ENCODE results near the gene PLEKHA6. TPM values are rescaled to one million over a fixed set of nuclear protein-coding genes. Genes with fewer than 3 reads are reported as not detected.

The PLEKHA6 gene
- total RNA-seq, 1 experiment from 2014 or later = 2.1 TPM

- Histone ChIP-seq H3K79me1 (ENCODE audit: insufficient read depth, low read depth, low read length, poor library complexity, severe bottlenecking) (no peaks in the 10 kb centered on the region), H3K9me3 (ENCODE audit: control insufficient read depth, low read depth, low read length) (no peaks in the 10 kb centered on the region), H3K56ac (ENCODE audit: insufficient read length, low read depth, low read length) (no peak overlapping the region), H3K79me2 (ENCODE audit: insufficient read depth, low read length) (no peaks in the 10 kb centered on the region), H2BK15ac (ENCODE audit: low read depth, low read length) (no peak overlapping the region), H2AFZ (ENCODE audit: low read length) (no peak overlapping the region), H3K4ac (ENCODE audit: low read depth, low read length) (no peak overlapping the region), H4K8ac (replicated peaks; ENCODE audit: insufficient read length, low read depth, low read length) (no peak overlapping the region), H3K23me2 (ENCODE audit: insufficient read length, low read depth, low read length, poor library complexity, severe bottlenecking) (no peaks in the 10 kb centered on the region), H3K27me3 (ENCODE audit: insufficient read depth, low read length) (no peaks in the 10 kb centered on the region), H3K23ac (ENCODE audit: insufficient read length, low read depth, low read length) (no peak overlapping the region), H4K20me1 (ENCODE audit: control insufficient read depth, insufficient read depth, insufficient read length) (no peaks in the 10 kb centered on the region), H4K5ac (ENCODE audit: insufficient read length, low read depth, low read length) (no peak overlapping the region), H2BK5ac (ENCODE audit: insufficient read length, low read length) (no peak overlapping the region), H3K4me2 (ENCODE audit: insufficient read depth, insufficient read length, low read length) (no peak overlapping the region), H3K14ac (ENCODE audit: insufficient read depth, low read length) (no peak overlapping the region), H4K91ac (ENCODE audit: insufficient read length, low read depth, low read length) (no peak overlapping the region), H3K27ac (ENCODE audit: insufficient read length, low read depth, low read length) (no peak overlapping the region), H3K18ac (ENCODE audit: insufficient read length, low read depth, low read length) (no peak overlapping the region), H3K9ac (ENCODE audit: extremely low read depth, insufficient read length, low read length) (no peak overlapping the region), H2AK5ac (ENCODE audit: insufficient read length, low read length) (no peak overlapping the region), H2BK12ac (ENCODE audit: insufficient read length, low read depth, low read length) (no peak overlapping the region), H2BK20ac (ENCODE audit: low read depth, low read length, poor library complexity, severe bottlenecking) (no peak overlapping the region), H3K4me1 (ENCODE audit: insufficient read depth, low read length) (peaks cover 35% of the 10 kb centered on the region), H3T11ph (ENCODE audit: low read length) (no peak overlapping the region), H2BK120ac (ENCODE audit: low read depth, low read length, poor library complexity, severe bottlenecking) (no peak overlapping the region)
- H3K27ac Mint-ChIP-seq = no peak overlapping the region
- peaks cover 32 to 34% of the 10 kb centered on the region in 2 experiments for H3K4me1 Mint-ChIP-seq
- DNase-seq = no peak
- H3K9me3 Mint-ChIP-seq = no peaks in the 10 kb centered on the region
- WGBS (ENCODE audit: extremely low coverage, insufficient read length, low lambda C conversion rate) = no CpG with 5 or more reads among the region's 1 CpG
- H3K4me3 Mint-ChIP-seq = no peak overlapping the region
- H3K36me3 Mint-ChIP-seq (ENCODE audit: insufficient read depth in 1 of 3, low read depth in 3 of 3) = no peaks in the 10 kb centered on the region
- TF ChIP-seq, protein P1, sequence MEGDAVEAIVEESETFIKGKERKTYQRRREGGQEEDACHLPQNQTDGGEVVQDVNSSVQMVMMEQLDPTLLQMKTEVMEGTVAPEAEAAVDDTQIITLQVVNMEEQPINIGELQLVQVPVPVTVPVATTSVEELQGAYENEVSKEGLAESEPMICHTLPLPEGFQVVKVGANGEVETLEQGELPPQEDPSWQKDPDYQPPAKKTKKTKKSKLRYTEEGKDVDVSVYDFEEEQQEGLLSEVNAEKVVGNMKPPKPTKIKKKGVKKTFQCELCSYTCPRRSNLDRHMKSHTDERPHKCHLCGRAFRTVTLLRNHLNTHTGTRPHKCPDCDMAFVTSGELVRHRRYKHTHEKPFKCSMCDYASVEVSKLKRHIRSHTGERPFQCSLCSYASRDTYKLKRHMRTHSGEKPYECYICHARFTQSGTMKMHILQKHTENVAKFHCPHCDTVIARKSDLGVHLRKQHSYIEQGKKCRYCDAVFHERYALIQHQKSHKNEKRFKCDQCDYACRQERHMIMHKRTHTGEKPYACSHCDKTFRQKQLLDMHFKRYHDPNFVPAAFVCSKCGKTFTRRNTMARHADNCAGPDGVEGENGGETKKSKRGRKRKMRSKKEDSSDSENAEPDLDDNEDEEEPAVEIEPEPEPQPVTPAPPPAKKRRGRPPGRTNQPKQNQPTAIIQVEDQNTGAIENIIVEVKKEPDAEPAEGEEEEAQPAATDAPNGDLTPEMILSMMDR (conservative IDR thresholded peaks at IDR 0.05) = no peak
- H3K27me3 Mint-ChIP-seq (ENCODE audit: low read depth) = peaks cover 2% of the 10 kb centered on the region; the same call in 1 of the 2 replicates
These were observed 24.6 kb downstream of the PLEKHA6 start for GRCh38 chr1:204335085-204335484.
